Activated B cell treated with CpG ODN at 0.5 μM for 24 hours (primary cell): Measurements from ENCODE around the gene SYTL4. TPM values are rescaled to one million over a fixed set of nuclear protein-coding genes. Genes with fewer than 3 reads are reported as not detected.

Experiments used
- ATAC-seq: fragments of 200-7000 bp; cut with Tn5 transposase; one replicate; pipeline ENCODE4 v1.10.0; 2021; ENCODE audit warnings: low read depth, mild to moderate bottlenecking, moderate library complexity
- CTCF ChIA-PET: fragments of 350-600 bp; sonication (Branson Sonifier 250); formaldehyde crosslinking; loops from one replicate; lab custom pipeline; 2021; ENCODE audit warnings: antibody characterized with exemption; lab: Charles Lee
- POLR2A ChIA-PET: fragments of 350-600 bp; sonication (Branson Sonifier 250); formaldehyde crosslinking; loops from one replicate; lab custom pipeline; 2021; ENCODE audit warnings: antibody characterized with exemption; lab: Charles Lee
- DNase-seq: peaks from one replicate; pipeline ENCODE4 v3.0.0; 2022
- H3K27ac Mint-ChIP-seq: one replicate; pipeline ENCODE4 v1.8.0; 2020; ENCODE audit warnings: mixed read lengths
- H3K27me3 Mint-ChIP-seq: one replicate; pipeline ENCODE4 v1.8.0; 2021; ENCODE audit warnings: mixed read lengths
- H3K36me3 Mint-ChIP-seq: one replicate; pipeline ENCODE4 v1.8.0; 2021; ENCODE audit warnings: low read depth, mixed read lengths
- H3K4me1 Mint-ChIP-seq: one replicate; pipeline ENCODE4 v1.8.0; 2021; ENCODE audit warnings: mixed read lengths
- H3K4me3 Mint-ChIP-seq: one replicate; pipeline ENCODE4 v1.8.0; 2020; ENCODE audit warnings: mild to moderate bottlenecking, mixed read lengths
- H3K9me3 Mint-ChIP-seq: one replicate; pipeline ENCODE4 v1.8.0; 2020; ENCODE audit warnings: mixed read lengths
- CTCF ChIP-seq: fragments of 200-600 bp; IDR thresholded peaks from one replicate; pipeline ENCODE4 v1.8.0; 2022; ENCODE audit warnings: antibody characterized with exemption, mild to moderate bottlenecking
- intact Hi-C: fragments of 100-400 bp; cut with micrococcal nuclease; formaldehyde crosslinking; loops from one replicate; pipeline ENCODE4 v1.15.1; 2024
- total RNA-seq: library from RNA; stranded (reverse); gene quantifications from 2 replicates; pipeline ENCODE4 v1.2.3, GENCODE V29; 2022

Gene SYTL4
- total RNA-seq, 1 donor from 2014 or later = 0.20 TPM

GRCh38 chrX:100682939-100683338 is 49.0 kb downstream of the SYTL4 start:
- DNase-seq = no peak
- no peak overlapping the region for H3K4me3 Mint-ChIP-seq
- no peak for ATAC-seq
- no peak for TF ChIP-seq CTCF
- peaks cover 27% of the 10 kb centered on the region for H3K4me1 Mint-ChIP-seq
- intact Hi-C loops = no loop called here
- no peaks in the 10 kb centered on the region for H3K36me3 Mint-ChIP-seq
- no peaks in the 10 kb centered on the region for H3K9me3 Mint-ChIP-seq
- H3K27me3 Mint-ChIP-seq = no peaks in the 10 kb centered on the region
- POLR2A ChIA-PET = no interaction called here
- CTCF ChIA-PET = interaction anchor here (6.7 kb wide), 1 partner anchor 85 kb away, joined by 135 read pairs; no protein-coding TSS in a partner anchor
- H3K27ac Mint-ChIP-seq = no peak overlapping the region

GRCh38 chrX:100681599-100681998 is 50.3 kb downstream of the SYTL4 start:
- H3K9me3 Mint-ChIP-seq = no peaks in the 10 kb centered on the region
- intact Hi-C loops = no loop called here
- ChIA-PET CTCF (no interaction called here), POLR2A (no interaction called here)
- ATAC-seq = no peak
- no peak for DNase-seq
- no peak for TF ChIP-seq CTCF
- H3K4me3 Mint-ChIP-seq = no peak overlapping the region
- H3K4me1 Mint-ChIP-seq = peaks cover 14% of the 10 kb centered on the region
- H3K27me3 Mint-ChIP-seq = no peaks in the 10 kb centered on the region
- no peaks in the 10 kb centered on the region for H3K36me3 Mint-ChIP-seq
- H3K27ac Mint-ChIP-seq = no peak overlapping the region

GRCh38 chrX:100680756-100681155 is 51.2 kb downstream of the SYTL4 start:
- DNase-seq (no peak), ATAC-seq (no peak)
- Mint-ChIP-seq H3K4me3 (no peak overlapping the region), H3K27me3 (no peaks in the 10 kb centered on the region), H3K9me3 (no peaks in the 10 kb centered on the region), H3K27ac (no peak overlapping the region), H3K4me1 (peaks cover 7% of the 10 kb centered on the region), H3K36me3 (no peaks in the 10 kb centered on the region)
- POLR2A ChIA-PET = no interaction called here
- TF ChIP-seq CTCF = no peak
- CTCF ChIA-PET = no interaction called here
- intact Hi-C loops = no loop called here

- H3K36me3 Mint-ChIP-seq = no peaks in the 10 kb centered on the region
- CTCF ChIA-PET = no interaction called here
- no peak for TF ChIP-seq CTCF
- H3K4me1 Mint-ChIP-seq = peaks cover 18% of the 10 kb centered on the region
- POLR2A ChIA-PET = no interaction called here
- no peak overlapping the region for H3K4me3 Mint-ChIP-seq
- intact Hi-C loops = no loop called here
- no peaks in the 10 kb centered on the region for H3K27me3 Mint-ChIP-seq
- H3K9me3 Mint-ChIP-seq = no peaks in the 10 kb centered on the region
- no peak overlapping the region for H3K27ac Mint-ChIP-seq
- ATAC-seq = no peak
- DNase-seq = no peak
These were observed 54.2 kb downstream of the SYTL4 start for GRCh38 chrX:100677611-100678181.

- Mint-ChIP-seq H3K9me3 (no peaks in the 10 kb centered on the region), H3K4me1 (peaks cover 15% of the 10 kb centered on the region), H3K27ac (no peak overlapping the region), H3K36me3 (no peaks in the 10 kb centered on the region), H3K4me3 (no peak overlapping the region), H3K27me3 (no peaks in the 10 kb centered on the region)
- TF ChIP-seq CTCF = no peak
- CTCF ChIA-PET = interaction anchor here (1.6 to 2.0 kb wide), 3 partner anchors 11 to 94 kb away, joined by 7 to 12 read pairs (median 9); no protein-coding TSS in a partner anchor
- ATAC-seq (no peak), DNase-seq (no peak)
- intact Hi-C loops = loop anchor here (5.0 kb wide), 1 partner anchor 613 kb away; no protein-coding TSS in a partner anchor
- POLR2A ChIA-PET = no interaction called here
These were observed 57.2 kb downstream of the SYTL4 start for GRCh38 chrX:100674705-100675104.
